Mammary epithelial cell (primary cell): ENCODE measurements around the gene ALKBH8.

Experiments used
- EZH2 ChIP-seq: IDR thresholded peaks from 2 replicates; pipeline ENCODE4 v1.6.1; 2012; ENCODE audit warnings: low read length, inconsistent platforms, borderline replicate concordance
- TF ChIP-seq, protein P1 (sequence below), 2 donors: IDR thresholded peaks in 1 of 2; conservative IDR thresholded peaks in 1 of 2; 2 replicates each; pipeline ENCODE4 v1.5.1; 2011 to 2012; ENCODE audit warnings: inconsistent platforms in 2 of 2, low read length in 2 of 2, mild to moderate bottlenecking in 2 of 2, control low read depth in 1 of 2, low read depth in 1 of 2; ENCODE audit not compliant: insufficient read depth in 1 of 2; ENCODE audit errors: extremely low read depth in 1 of 2

- TF ChIP-seq EZH2, result no peak
- TF ChIP-seq, protein P1, sequence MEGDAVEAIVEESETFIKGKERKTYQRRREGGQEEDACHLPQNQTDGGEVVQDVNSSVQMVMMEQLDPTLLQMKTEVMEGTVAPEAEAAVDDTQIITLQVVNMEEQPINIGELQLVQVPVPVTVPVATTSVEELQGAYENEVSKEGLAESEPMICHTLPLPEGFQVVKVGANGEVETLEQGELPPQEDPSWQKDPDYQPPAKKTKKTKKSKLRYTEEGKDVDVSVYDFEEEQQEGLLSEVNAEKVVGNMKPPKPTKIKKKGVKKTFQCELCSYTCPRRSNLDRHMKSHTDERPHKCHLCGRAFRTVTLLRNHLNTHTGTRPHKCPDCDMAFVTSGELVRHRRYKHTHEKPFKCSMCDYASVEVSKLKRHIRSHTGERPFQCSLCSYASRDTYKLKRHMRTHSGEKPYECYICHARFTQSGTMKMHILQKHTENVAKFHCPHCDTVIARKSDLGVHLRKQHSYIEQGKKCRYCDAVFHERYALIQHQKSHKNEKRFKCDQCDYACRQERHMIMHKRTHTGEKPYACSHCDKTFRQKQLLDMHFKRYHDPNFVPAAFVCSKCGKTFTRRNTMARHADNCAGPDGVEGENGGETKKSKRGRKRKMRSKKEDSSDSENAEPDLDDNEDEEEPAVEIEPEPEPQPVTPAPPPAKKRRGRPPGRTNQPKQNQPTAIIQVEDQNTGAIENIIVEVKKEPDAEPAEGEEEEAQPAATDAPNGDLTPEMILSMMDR (conservative IDR thresholded peaks at IDR 0.05 in 1 of 2, IDR thresholded peaks at IDR 0.05 in 1 of 2; ENCODE audit: extremely low read depth in 1 of 2, insufficient read depth in 1 of 2, low read depth in 1 of 2, low read length in 2 of 2), result no peak
These were observed 63.8 kb downstream of the ALKBH8 start for GRCh38 chr11:107501713-107502112.
